Trophoblast cell (in vitro differentiated cells and primary cell): ENCODE results near the gene FGD3.

Experiments
- DNase-seq, 2 donors: peaks; one replicate each; pipeline ENCODE4 v3.0.0-alpha.2; 2016
- H2AFZ ChIP-seq: 2 replicates; pipeline ENCODE4 v1.6.1; 2013; ENCODE audit warnings: low read length, moderate library complexity, mild to moderate bottlenecking; ENCODE audit not compliant: insufficient read depth, poor library complexity
- H2AK5ac ChIP-seq: 2 replicates; pipeline ENCODE4 v1.6.1; 2013; ENCODE audit warnings: mild to moderate bottlenecking, low read length
- H2BK120ac ChIP-seq: 2 replicates; pipeline ENCODE4 v1.6.1; 2013; ENCODE audit warnings: low read length, mild to moderate bottlenecking, moderate library complexity; ENCODE audit not compliant: insufficient read depth, poor library complexity
- H2BK12ac ChIP-seq: 2 replicates; pipeline ENCODE4 v1.6.1; 2013; ENCODE audit warnings: mild to moderate bottlenecking, low read length, moderate library complexity
- H2BK5ac ChIP-seq: 2 replicates; pipeline ENCODE4 v1.6.1; 2013; ENCODE audit warnings: low read length, low read depth, moderate library complexity, mild to moderate bottlenecking; ENCODE audit not compliant: poor library complexity
- H3K14ac ChIP-seq: 2 replicates; pipeline ENCODE4 v1.6.1; 2013; ENCODE audit warnings: mild to moderate bottlenecking, low read length
- H3K18ac ChIP-seq: 2 replicates; pipeline ENCODE4 v1.6.1; 2013; ENCODE audit warnings: mild to moderate bottlenecking, low read length
- H3K23ac ChIP-seq: 2 replicates; pipeline ENCODE4 v1.6.1; 2013; ENCODE audit warnings: low read length
- H3K27ac ChIP-seq: 2 replicates; pipeline ENCODE4 v1.5.1; 2013; ENCODE audit warnings: low read depth, mild to moderate bottlenecking, inconsistent platforms, low read length, moderate library complexity
- H3K27me3 ChIP-seq: 2 replicates; pipeline ENCODE4 v1.6.1; 2013; ENCODE audit warnings: inconsistent platforms, mild to moderate bottlenecking, low read length, moderate library complexity; ENCODE audit not compliant: insufficient read depth
- H3K36me3 ChIP-seq, 2 experiments: 1 replicate in 1 of 2; 2 replicates in 1 of 2; pipeline ENCODE4 v1.6.1; 2013; ENCODE audit warnings: low read length in 2 of 2, mild to moderate bottlenecking in 2 of 2, moderate library complexity in 1 of 2; ENCODE audit not compliant: insufficient read depth in 2 of 2, control insufficient read depth in 1 of 2
- H3K4ac ChIP-seq: 2 replicates; pipeline ENCODE4 v1.6.1; 2013; ENCODE audit warnings: low read depth, mild to moderate bottlenecking, low read length, moderate library complexity
- H3K4me1 ChIP-seq, 2 experiments: 1 replicate in 1 of 2; 2 replicates in 1 of 2; pipeline ENCODE4 v1.6.1; 2013; ENCODE audit warnings: low read length in 2 of 2, mild to moderate bottlenecking in 2 of 2, moderate library complexity in 1 of 2; ENCODE audit not compliant: insufficient read depth in 2 of 2, control insufficient read depth in 1 of 2
- H3K4me2 ChIP-seq: 2 replicates; pipeline ENCODE4 v1.6.1; 2013; ENCODE audit warnings: inconsistent platforms, mild to moderate bottlenecking, low read length, moderate library complexity
- H3K4me3 ChIP-seq: 2 replicates; pipeline ENCODE4 v1.5.1; 2013; ENCODE audit warnings: mild to moderate bottlenecking, low read depth, low read length, inconsistent platforms
- H3K79me1 ChIP-seq: one replicate; pipeline ENCODE4 v1.6.1; 2013; ENCODE audit warnings: low read length
- H3K79me2 ChIP-seq: 2 replicates; pipeline ENCODE4 v1.6.1; 2013; ENCODE audit warnings: low read length, mild to moderate bottlenecking; ENCODE audit not compliant: control insufficient read depth, insufficient read depth, poor library complexity
- H3K9ac ChIP-seq: 2 replicates; pipeline ENCODE4 v1.6.1; 2013; ENCODE audit warnings: mild to moderate bottlenecking, low read length
- H3K9me3 ChIP-seq: 2 replicates; pipeline ENCODE4 v1.6.1; 2013; ENCODE audit warnings: low read depth, mild to moderate bottlenecking, control low read depth, inconsistent platforms, low read length; ENCODE audit not compliant: insufficient read depth
- H4K12ac ChIP-seq: 2 replicates; pipeline ENCODE4 v1.6.1; 2013; ENCODE audit warnings: low read depth, mild to moderate bottlenecking, low read length, moderate library complexity
- H4K8ac ChIP-seq: 2 replicates; pipeline ENCODE4 v1.6.1; 2013; ENCODE audit warnings: low read depth, mild to moderate bottlenecking, low read length, moderate library complexity
- H4K91ac ChIP-seq: one replicate; pipeline ENCODE4 v1.6.1; 2013; ENCODE audit warnings: low read depth, mild to moderate bottlenecking, low read length, moderate library complexity
- WGBS: extraction: QIAGEN DNeasy Blood & Tissue Kit; methylation state at CpG from one replicate; pipeline ENCODE4 v1.1.7; 2013; ENCODE audit warnings: missing lambda C conversion rate; ENCODE audit not compliant: insufficient read length, insufficient coverage; ENCODE audit errors: extremely low coverage; 5-methylcytosine and 5-hydroxymethylcytosine counted together

FGD3 gene

GRCh38 chr9:92976431-92976830 lies 29.1 kb downstream of the FGD3 start:
- H3K14ac ChIP-seq, result peak overlapping the region; percentile 66
- H3K4me3 ChIP-seq, result no peak overlapping the region
- no peak overlapping the region for H2BK5ac ChIP-seq
- peak overlapping the region; percentile 35 for H3K18ac ChIP-seq
- H2BK120ac ChIP-seq, result peak overlapping the region; percentile 8
- no peak overlapping the region for H3K9ac ChIP-seq
- peak overlapping the region; percentile 42 for H4K91ac ChIP-seq
- H3K79me2 ChIP-seq, result peaks cover 12% of the 10 kb centered on the region
- peak overlapping the region; percentile 92 for H2AK5ac ChIP-seq
- peak overlapping the region; percentile 31 for H2BK12ac ChIP-seq
- no peak overlapping the region for H3K4me2 ChIP-seq
- H2AFZ ChIP-seq, result no peak overlapping the region
- H4K8ac ChIP-seq, result no peak overlapping the region
- H4K12ac ChIP-seq, result no peak overlapping the region
- no peak for DNase-seq
- H3K79me1 ChIP-seq, result peaks cover 33% of the 10 kb centered on the region
- no peak overlapping the region for H3K23ac ChIP-seq
- no peaks in the 10 kb centered on the region for H3K27me3 ChIP-seq
- H3K9me3 ChIP-seq, result no peaks in the 10 kb centered on the region
- no peak overlapping the region for H3K4ac ChIP-seq
- peaks cover 1 to 3% of the 10 kb centered on the region in 2 experiments for H3K36me3 ChIP-seq
- peaks cover 32 to 34% of the 10 kb centered on the region in 2 experiments for H3K4me1 ChIP-seq
- no peak overlapping the region for H3K27ac ChIP-seq
- no CpG with 5 or more reads among the region's 16 CpGs for WGBS

GRCh38 chr9:92977279-92977678 lies 30.0 kb downstream of the FGD3 start:
- H2BK12ac ChIP-seq, result peak overlapping the region; percentile 67
- peak overlapping the region; percentile 53 for H4K91ac ChIP-seq
- no peak overlapping the region for H3K4me2 ChIP-seq
- peak overlapping the region; percentile 60 for H2BK120ac ChIP-seq
- peak overlapping the region; percentile 70 for H2AK5ac ChIP-seq
- H3K18ac ChIP-seq, result peak overlapping the region; percentile 17
- H3K4me1 ChIP-seq, result peaks cover 32 to 34% of the 10 kb centered on the region in 2 experiments
- H2AFZ ChIP-seq, result no peak overlapping the region
- H3K9ac ChIP-seq, result no peak overlapping the region
- no peak overlapping the region for H4K8ac ChIP-seq
- H3K79me1 ChIP-seq, result peaks cover 33% of the 10 kb centered on the region
- no peak overlapping the region for H3K23ac ChIP-seq
- peaks cover 12% of the 10 kb centered on the region for H3K79me2 ChIP-seq
- no CpG with 5 or more reads among the region's 12 CpGs for WGBS
- H2BK5ac ChIP-seq, result peak overlapping the region; percentile 22
- H3K36me3 ChIP-seq, result peaks cover 1 to 3% of the 10 kb centered on the region in 2 experiments
- no peak overlapping the region for H3K14ac ChIP-seq
- H3K9me3 ChIP-seq, result no peaks in the 10 kb centered on the region
- H3K4me3 ChIP-seq, result peak overlapping the region; percentile 23
- H3K4ac ChIP-seq, result no peak overlapping the region
- H3K27ac ChIP-seq, result no peak overlapping the region
- no peak for DNase-seq
- no peak overlapping the region for H4K12ac ChIP-seq
- no peaks in the 10 kb centered on the region for H3K27me3 ChIP-seq

- H3K4me1 ChIP-seq, result peaks cover 32 to 33% of the 10 kb centered on the region in 2 experiments
- H3K23ac ChIP-seq, result no peak overlapping the region
- H2AFZ ChIP-seq, result no peak overlapping the region
- no peak overlapping the region for H3K4me3 ChIP-seq
- no CpG with 5 or more reads among the region's 4 CpGs for whole genome bisulfite sequencing
- H4K91ac ChIP-seq, result no peak overlapping the region
- peaks cover 32% of the 10 kb centered on the region for H3K79me1 ChIP-seq
- no peak overlapping the region for H3K14ac ChIP-seq
- H3K79me2 ChIP-seq, result peaks cover 12% of the 10 kb centered on the region
- no peak overlapping the region for H3K27ac ChIP-seq
- no peak overlapping the region for H3K9ac ChIP-seq
- no peak overlapping the region for H3K4ac ChIP-seq
- H2BK120ac ChIP-seq, result no peak overlapping the region
- H3K18ac ChIP-seq, result no peak overlapping the region
- H3K36me3 ChIP-seq, result peaks cover 3% of the 10 kb centered on the region in 2 experiments
- H3K9me3 ChIP-seq, result no peaks in the 10 kb centered on the region
- no peaks in the 10 kb centered on the region for H3K27me3 ChIP-seq
- H4K8ac ChIP-seq, result no peak overlapping the region
- no peak for DNase-seq
- no peak overlapping the region for H3K4me2 ChIP-seq
- H4K12ac ChIP-seq, result no peak overlapping the region
- no peak overlapping the region for H2BK12ac ChIP-seq
- no peak overlapping the region for H2BK5ac ChIP-seq
- H2AK5ac ChIP-seq, result no peak overlapping the region
Measured at GRCh38 chr9:92978345-92978875, 31.1 kb downstream of the FGD3 start.

DNA sequence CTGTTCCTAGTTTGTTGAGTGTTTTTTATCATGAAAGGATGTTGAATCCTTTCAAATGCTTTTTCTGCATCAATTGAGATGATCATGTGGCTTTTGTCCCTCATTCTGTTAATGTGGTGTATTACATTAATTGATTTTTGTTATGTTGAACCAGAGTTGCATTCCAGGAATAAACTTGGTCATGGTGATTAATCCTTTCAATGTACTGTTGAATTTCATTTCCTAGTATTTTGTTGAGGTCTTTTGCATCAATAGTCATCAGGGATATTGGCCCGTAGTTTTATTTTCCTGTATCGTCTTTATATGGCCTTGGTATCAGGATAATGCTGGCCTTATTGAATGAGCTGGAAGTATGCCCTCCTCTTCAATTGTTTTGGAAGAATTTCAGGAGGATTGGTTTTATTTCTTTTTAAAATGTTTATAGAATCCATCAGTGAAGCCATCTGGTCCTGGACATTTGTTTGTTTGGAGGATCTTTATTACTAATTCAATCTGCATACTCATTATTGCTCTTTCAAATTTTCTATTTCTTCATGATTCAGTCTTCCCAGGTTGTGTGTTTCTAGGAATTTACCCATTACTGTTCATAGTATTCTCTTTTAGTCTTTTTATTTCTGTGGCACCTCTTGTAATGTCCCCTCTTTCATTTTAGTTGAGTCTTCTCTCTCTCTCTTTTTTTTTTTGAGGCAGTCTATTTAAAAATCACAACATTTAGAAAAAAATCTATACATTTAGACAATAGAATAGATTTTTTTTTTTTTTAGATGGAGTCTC lies 32.1 kb downstream of the FGD3 start:
- no peaks in the 10 kb centered on the region for H3K9me3 ChIP-seq
- H3K4me2 ChIP-seq, result no peak overlapping the region
- H3K14ac ChIP-seq, result no peak overlapping the region
- peaks cover 3% of the 10 kb centered on the region in 2 experiments for H3K36me3 ChIP-seq
- H3K23ac ChIP-seq, result no peak overlapping the region
- no peak overlapping the region for H2AK5ac ChIP-seq
- no peak overlapping the region for H4K12ac ChIP-seq
- no peak overlapping the region for H2BK120ac ChIP-seq
- no peak overlapping the region for H3K18ac ChIP-seq
- H3K4ac ChIP-seq, result no peak overlapping the region
- no peak overlapping the region for H4K8ac ChIP-seq
- peaks cover 6% of the 10 kb centered on the region for H3K79me2 ChIP-seq
- H2AFZ ChIP-seq, result no peak overlapping the region
- peaks cover 24 to 26% of the 10 kb centered on the region in 2 experiments for H3K4me1 ChIP-seq
- no peak overlapping the region for H4K91ac ChIP-seq
- H3K27me3 ChIP-seq, result no peaks in the 10 kb centered on the region
- H2BK5ac ChIP-seq, result no peak overlapping the region
- H2BK12ac ChIP-seq, result no peak overlapping the region
- no peak overlapping the region for H3K4me3 ChIP-seq
- peaks cover 25% of the 10 kb centered on the region for H3K79me1 ChIP-seq
- no peak overlapping the region for H3K27ac ChIP-seq
- DNase-seq, result no peak
- no peak overlapping the region for H3K9ac ChIP-seq
- no CpG with 5 or more reads among the region's 2 CpGs for WGBS
